GM10847 (cell line): Measurements from ENCODE around the gene RILPL1.

Source experiments
- POLR2A ChIP-seq: IDR thresholded peaks from 2 replicates; pipeline ENCODE4 v1.6.1; 2011; ENCODE audit not compliant: insufficient read length; ENCODE audit errors: extremely low read depth

The RILPL1 gene

DNA sequence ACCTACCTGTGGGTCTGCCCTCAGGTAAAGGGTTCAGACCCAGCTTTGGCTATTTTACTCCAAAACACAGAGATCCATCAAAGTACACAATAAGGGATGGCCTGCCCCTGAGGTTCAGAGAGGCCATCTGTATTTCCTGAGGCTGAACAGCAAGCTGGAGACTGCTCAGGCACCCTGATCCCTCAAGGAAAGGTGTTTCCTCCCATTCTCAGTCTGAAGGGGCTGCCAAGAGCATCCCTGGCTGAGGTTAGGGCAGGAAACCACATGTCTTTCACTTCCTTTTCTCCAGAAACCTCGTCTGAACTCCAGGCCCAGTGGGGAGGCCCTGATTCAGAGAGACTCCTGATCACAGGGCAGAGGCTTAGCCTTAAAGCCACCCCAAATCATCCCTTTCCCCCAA is 1.5 kb downstream of the RILPL1 start:
- TF ChIP-seq POLR2A: no peak

DNA sequence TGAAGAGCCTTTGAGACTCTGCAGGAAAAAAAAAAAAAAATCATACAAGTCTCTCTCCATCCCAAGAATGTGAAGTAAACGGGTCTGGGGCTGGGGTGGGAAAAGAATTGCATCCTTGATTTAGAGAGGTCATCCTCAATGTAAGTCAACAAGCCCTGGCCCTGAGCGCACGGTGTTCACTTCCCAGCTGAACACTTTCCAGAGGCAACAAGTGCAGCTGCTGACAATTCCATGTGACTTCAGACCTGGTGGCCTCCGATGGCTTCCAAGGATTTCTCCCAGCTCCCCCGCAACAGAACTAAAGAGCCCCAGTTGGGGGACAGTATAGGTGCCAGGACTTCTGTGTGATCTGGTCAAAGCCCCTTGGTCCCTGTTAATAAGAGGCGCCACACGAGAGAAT is 2.4 kb downstream of the RILPL1 start:
- TF ChIP-seq POLR2A: no peak

DNA sequence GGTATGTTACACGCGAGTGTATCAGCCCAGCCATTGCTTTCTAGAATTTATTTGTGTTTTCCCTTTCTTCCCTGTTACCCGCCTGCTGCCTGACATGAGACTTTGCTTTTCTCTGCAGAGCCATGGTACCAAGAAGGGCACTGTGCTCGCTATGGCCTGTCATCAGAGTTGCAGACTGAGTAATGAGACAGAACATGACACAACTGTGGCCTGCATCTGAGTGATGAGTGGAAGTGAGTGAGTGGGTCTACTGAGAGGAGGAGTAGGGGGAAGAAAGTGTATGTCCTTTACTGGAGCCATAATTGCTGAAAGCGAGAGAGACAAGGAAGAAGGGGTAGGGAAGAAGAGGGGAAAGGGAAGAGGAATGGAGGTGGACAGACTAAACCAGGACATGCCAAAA is 2.9 kb downstream of the RILPL1 start:
- TF ChIP-seq POLR2A: no peak

DNA sequence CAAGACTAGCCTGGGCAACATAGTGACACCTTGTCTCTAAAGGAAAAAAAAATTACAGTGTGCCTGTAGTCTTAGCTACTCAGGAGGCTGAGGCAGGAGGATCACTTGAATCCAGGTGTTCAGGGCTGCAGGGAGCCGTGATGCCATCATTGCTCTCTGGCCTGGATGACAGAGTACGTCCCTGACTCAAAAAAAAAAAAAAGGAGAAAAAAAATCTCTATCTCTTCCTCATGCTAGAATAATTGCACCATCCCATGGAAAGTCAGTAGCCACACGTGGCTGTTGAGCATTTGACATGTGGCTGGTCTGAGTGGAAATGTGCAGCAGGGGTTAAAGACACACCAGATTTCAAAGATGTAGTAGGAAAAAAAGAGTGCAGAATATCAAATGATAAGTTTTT is 3.8 kb downstream of the RILPL1 start:
- no peak for TF ChIP-seq POLR2A

DNA sequence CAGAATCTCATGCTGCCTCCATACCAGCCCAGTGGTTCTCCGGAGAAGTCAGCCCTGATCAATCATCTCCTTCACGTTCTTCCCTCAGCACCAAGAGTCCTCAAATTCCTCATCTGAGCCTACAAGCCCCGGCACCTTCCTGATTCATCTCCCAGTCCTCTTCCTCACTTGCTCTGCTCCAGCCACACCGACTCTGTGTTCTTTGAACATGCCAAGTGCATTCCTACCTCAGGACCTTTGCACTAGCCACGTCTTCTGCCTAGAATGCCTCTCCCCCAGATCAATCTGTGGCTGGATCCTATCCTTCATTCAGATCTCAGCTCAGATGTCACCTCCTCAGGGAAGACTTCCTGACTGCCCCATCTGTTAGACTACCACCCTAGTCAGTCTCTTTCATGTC is 4.7 kb downstream of the RILPL1 start:
- TF ChIP-seq POLR2A: no peak

DNA sequence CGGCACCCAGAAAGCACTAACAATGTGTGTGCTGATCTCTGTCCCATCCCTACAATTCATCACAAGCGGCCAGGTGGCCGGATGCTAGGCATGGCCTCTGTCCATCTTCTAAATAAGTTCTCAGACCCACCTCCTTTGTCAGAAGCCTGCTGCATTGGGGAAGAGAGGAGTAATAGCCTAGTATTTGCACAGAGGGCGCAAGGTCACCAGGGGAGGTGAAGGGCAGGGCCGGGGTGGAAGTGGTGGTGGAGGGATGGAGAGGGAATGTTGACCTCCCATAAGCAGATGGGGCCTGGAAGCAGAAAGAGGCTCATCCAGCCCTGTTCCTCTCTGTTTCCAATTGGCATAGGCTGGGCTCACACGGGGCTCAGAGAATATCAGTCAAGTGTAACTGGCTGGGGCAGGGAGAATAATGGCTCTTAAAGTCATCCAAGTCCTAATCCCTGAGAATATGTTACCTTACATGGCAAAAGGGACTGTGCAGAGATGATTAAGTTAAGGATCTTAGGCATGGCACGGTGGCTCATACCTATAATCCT is 6.9 kb downstream of the RILPL1 start:
- TF ChIP-seq POLR2A: no peak

DNA sequence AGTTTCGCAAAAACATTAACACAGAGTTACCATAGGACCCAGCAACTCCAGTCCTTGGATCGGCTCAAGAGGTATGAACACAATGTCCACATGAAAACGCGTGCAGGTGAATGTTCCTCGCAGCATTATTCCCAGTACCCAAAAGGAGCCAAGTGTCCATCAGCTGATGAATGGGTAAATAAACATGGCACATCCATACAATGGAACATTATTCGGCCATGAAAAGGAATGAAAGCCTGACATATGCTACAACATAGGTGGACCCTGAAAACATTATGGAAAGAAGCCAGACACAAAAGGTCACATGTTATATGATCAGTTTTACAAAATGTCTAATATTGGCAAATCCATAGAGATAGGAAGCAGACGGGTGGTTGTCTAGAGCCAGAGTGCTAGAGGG is 9.1 kb downstream of the RILPL1 start:
- TF ChIP-seq POLR2A: no peak

DNA sequence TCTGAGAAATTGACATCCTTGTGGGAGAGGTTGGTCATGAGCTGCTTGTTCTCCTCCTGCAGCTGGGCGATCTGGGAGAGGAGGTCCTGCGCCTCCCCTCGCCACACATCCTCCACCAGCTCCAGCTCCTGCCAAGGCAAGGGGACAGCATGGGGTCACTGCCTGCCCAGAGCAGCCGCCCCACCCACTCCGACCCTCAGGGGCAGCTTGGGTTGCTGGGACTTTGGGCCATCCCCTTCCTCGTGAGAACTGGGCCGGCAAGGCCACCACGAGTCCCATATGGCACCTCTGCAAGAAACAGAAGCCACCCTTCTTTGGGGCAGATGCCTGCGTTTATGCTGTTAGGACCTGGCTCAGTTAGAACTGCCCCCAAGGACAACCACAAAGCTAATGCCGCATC is 10.0 kb downstream of the RILPL1 start:
- no peak for TF ChIP-seq POLR2A

DNA sequence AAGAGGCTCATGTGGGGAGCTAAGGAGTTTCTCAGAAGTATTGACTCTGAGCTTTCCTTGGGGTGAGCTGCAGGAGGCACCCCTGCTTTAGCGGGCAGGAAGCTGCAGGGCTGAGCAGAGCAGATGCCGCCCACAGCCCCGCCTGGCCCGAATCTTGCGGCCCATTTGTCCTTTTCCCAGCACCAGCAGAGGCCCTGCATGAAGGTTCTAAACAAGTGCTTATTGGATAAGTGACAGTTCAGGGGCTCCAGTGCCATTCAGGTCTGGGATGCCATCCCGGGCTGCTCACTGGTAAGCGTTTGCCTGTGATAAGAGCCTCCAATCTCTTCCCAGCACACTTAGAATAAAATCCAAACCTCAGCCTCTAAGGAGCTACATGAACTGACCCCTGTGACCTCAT is 11.4 kb downstream of the RILPL1 start:
- TF ChIP-seq POLR2A: no peak

DNA sequence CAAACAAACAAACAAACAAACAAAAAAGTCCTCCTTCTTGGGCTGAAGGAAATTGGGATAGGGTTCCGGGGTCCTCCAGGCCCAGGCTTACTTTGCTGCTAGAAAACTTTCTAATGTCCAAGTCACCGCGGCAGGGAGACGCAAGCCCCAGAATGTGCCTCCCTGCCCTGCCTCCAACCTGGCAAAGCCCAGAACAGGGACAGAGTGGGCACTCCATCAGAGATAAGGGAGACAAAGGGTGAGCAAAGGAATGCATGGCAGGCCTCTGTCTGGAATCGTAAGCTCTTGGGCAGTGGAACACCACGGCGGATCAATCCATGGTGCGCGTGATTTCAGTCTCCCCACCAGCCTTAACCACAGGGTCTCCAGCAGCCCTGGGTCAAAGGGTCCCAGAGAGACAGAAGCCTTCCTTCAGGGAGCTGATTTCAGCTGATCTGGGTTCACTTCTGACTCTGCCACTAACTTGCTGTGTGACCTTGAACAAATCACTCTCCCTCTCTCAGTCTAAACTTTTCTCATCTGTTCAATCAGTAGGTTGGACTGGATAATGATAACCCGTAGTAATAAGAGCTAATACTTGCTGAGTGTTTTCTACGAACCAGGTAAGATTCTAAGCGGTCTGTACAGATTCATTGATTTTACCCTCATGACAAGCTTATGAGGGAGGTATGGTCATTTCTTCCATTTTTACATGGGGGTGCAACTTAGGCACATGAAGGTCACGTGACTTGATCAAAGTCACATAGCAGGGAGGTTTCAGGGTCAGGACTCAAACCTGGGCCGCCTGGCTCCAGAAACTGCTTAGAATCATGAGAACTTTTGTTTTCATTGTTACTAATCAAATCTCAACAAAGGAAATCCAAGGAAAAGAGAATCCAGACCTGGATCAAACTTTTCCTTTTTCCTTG is 12.7 kb downstream of the RILPL1 start:
- TF ChIP-seq POLR2A: no peak

DNA sequence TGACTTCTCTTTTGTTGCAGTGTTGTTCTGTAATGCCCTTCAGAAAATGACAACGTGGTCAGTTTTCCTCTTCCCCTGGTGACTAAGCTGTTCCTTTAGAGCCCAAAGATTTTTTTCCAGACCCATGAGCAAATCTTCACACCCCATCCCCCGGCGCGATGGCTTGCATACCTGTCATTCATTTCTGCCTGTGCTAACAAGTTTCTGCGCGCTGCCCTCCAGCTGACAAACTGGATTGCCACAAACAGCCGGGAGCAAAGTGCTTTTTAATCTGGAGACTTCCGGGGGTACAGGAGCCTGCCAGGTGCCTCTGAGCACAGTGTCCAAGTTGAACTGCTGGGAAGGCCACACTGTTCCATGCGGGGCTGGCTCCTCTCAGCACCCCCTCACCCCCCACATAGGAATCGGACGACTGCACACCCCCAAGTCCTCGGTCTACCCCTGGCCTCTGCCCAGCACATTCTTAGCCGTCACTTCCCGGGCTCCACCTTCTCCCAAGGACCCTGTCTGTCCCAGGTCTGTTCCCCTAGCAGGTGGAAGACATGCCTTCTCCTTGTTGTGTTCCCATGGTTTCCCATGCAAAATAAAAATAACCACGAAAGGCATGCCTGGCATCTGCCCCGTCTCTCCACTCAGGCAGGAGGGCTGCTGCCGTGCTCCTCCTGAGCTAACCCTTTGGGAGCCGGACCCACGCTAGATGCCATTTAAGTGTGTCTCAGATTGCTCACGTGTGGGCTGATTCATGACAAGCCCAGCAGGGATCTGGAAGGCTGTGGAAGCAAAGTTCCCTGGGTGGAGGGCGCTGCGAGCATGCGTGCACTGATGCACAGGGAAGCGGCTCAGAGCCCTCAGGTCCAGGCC is 14.1 kb downstream of the RILPL1 start:
- TF ChIP-seq POLR2A: no peak

DNA sequence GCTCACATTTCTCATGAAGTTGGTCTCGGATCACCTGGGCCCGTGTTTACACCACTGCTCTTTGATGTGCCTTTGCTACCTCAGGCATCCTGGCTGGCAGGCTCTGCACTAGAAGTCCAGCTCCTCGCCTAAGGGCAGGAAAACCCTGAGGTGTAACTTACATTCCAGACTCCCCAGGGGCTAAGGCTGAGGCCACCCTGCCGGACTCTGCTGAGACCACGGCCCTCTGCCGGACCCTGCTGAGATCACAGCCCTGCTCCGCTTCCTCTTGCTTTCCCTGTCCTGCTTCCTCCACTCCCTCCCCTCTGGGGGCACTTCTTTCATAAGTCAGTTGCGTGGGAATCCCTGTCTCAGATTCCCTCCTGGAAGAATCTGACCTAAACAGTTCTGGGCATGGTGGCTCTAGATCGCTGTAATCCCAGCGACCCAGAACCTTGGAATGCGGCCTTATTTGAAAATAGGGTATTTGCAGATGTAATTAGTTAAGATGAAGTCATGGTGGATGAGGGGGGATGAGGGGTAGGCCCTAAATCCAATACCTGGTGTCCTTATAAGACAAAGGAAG is 17.2 kb downstream of the RILPL1 start:
- no peak for TF ChIP-seq POLR2A

DNA sequence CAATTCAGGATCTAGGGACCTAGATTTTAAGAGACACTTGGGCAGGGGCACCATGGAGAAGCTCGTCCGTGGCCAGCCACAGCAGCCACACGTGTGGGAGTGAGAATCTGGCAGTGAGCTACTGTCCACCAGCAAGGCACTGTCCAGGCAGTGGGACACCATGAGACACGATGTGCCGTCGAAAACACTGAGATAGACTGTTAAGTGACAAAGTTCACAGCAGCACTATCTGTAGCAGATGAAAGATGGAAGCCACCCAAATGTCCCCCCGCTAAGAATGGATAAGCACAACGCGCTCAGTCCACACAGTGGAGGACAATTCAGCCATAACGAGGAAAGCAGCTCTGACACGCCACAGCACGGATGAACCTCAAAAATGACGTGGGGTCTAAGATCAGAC is 19.7 kb downstream of the RILPL1 start:
- no peak for TF ChIP-seq POLR2A

DNA sequence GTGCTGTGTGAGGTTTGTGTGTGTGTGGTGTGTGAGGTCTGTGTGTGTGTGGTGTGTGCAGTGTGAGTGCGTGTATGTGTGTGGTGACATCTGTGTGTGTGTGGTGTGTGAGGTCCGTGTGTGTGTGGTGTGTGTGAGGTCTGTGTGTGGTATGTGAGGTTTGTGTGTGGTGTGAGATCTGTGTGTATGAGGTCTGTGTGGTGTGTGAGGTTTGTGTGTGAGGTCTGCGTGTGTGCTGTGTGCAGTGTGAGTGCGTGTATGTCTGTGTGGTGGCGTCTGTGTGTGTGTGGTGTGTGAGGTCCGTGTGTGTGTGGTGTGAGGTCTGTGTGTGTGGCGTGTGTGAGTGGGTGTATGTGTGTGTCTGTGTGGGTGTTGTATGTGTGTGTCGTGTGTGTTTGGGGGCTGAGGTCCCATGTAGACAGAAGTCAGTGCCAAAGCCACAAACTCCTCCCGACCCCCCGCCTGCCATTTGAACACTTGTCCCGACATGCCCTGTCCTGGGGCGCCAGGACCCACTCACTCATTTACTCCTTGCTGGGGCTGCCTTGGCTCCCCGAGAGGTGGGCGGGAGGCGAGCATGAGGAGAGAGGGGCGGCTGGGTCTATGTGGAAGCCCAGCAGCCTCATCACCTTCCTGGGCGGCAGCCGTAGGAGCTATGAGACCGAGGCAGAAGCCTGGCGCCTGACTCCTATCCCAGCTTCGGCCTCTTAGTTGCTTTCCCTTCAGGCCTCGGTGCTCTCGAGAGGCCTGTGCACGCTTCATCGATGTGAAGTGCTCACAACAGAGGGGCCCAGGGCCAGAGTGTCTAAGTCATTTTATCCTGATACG is 20.5 kb downstream of the RILPL1 start:
- TF ChIP-seq POLR2A: no peak

DNA sequence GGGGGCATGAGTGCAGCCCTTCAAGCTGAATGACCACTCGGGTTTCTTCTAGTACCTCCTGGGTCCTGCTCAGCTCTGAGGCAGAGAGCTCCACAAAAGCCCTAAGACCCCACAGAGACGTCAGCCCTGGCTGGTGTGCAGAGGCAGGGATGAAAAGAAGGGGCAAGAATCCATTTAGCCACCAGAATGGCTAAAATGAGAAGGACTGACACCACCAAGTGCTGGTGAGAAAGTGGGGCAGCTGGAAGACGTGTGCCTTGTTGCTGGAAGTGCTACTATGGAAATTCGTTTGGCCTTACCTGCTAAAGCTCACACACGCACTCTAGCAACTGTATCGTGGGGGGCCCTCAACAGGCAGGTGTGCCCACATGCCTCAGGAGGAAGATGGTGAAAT is 26.7 kb downstream of the RILPL1 start:
- no peak for TF ChIP-seq POLR2A
